Type B pancreatic cell (in vitro differentiated cells): ENCODE data around the gene SHE. TPM values are rescaled to one million over a fixed set of nuclear protein-coding genes. Genes with fewer than 3 reads are reported as not detected.

Experiments used
- DNase-seq: peaks from one replicate; pipeline ENCODE4 v3.0.0; 2021; ENCODE audit warnings: mixed read lengths; ENCODE audit not compliant: unreplicated experiment; ENCODE audit errors: extremely low spot score
- H3K27ac Mint-ChIP-seq: 2 replicates; pipeline ENCODE4 v1.8.0; 2021; ENCODE audit warnings: mild to moderate bottlenecking, mixed read lengths
- H3K27me3 Mint-ChIP-seq: 2 replicates; pipeline ENCODE4 v1.8.0; 2021; ENCODE audit warnings: mixed read lengths
- H3K36me3 Mint-ChIP-seq: 2 replicates; pipeline ENCODE4 v1.8.0; 2021; ENCODE audit warnings: mixed read lengths
- H3K4me1 Mint-ChIP-seq: one replicate; pipeline ENCODE4 v1.8.0; 2021; ENCODE audit warnings: mixed read lengths; ENCODE audit not compliant: unreplicated experiment
- H3K4me3 Mint-ChIP-seq: 2 replicates; pipeline ENCODE4 v1.8.0; 2021; ENCODE audit warnings: mild to moderate bottlenecking, mixed read lengths
- H3K9me3 Mint-ChIP-seq: 2 replicates; pipeline ENCODE4 v1.8.0; 2021; ENCODE audit warnings: mixed read lengths
- total RNA-seq: library from RNA; stranded (reverse); gene quantifications from 2 replicates; pipeline ENCODE4 v1.2.1, GENCODE V29; 2021; ENCODE audit warnings: low replicate concordance
- TF ChIP-seq, protein P1 (sequence below): fragments of 200-600 bp; sonication (generic); conservative IDR thresholded peaks from 2 replicates; pipeline ENCODE4 v1.5.0; 2021; ENCODE audit warnings: antibody characterized with exemption, mild to moderate bottlenecking

SHE gene
- total RNA-seq, 1 donor from 2014 or later, result 0.27 TPM

DNA sequence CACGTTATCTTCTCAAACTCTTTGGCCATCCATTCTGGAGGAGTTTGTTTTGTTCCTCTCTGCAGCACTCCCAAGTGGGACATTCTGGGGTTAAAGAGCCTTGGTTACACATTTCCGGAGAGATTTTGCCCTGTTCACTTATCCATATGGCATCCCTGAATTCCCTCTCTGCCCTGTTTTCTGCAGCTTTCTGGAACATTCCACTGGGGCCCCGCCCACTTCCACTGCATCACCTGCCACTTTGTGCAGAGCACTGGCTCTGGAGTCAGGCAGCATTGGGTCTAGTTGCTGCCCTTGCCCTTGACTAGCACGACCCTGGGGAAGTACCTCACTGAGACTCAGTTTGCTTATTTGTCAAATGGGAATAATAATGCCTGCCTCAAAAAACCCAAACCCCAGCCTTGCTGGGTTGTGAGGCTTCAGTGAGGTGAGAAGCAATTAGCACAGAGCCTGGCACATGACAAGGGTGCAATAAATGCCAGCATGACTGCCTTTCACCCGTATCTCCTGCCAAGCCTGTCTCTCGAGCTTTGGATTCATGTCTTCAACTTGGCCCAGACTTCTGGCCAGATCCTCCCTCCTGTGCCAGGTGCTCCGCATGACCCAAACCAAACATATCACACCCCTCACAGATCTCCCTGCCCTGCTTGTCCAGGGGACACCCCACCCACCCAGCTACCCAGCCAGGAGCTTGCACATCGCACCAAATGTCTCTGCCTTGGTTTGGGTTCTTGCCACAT, 58.8 kb downstream of the SHE start:
- H3K9me3 Mint-ChIP-seq, result no peaks in the 10 kb centered on the region
- no peak overlapping the region for H3K4me3 Mint-ChIP-seq
- H3K27ac Mint-ChIP-seq, result peak overlapping the region; percentile 23
- TF ChIP-seq, protein P1, sequence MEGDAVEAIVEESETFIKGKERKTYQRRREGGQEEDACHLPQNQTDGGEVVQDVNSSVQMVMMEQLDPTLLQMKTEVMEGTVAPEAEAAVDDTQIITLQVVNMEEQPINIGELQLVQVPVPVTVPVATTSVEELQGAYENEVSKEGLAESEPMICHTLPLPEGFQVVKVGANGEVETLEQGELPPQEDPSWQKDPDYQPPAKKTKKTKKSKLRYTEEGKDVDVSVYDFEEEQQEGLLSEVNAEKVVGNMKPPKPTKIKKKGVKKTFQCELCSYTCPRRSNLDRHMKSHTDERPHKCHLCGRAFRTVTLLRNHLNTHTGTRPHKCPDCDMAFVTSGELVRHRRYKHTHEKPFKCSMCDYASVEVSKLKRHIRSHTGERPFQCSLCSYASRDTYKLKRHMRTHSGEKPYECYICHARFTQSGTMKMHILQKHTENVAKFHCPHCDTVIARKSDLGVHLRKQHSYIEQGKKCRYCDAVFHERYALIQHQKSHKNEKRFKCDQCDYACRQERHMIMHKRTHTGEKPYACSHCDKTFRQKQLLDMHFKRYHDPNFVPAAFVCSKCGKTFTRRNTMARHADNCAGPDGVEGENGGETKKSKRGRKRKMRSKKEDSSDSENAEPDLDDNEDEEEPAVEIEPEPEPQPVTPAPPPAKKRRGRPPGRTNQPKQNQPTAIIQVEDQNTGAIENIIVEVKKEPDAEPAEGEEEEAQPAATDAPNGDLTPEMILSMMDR, result no peak
- H3K4me1 Mint-ChIP-seq, result peaks cover 16% of the 10 kb centered on the region
- DNase-seq, result no peak
- H3K36me3 Mint-ChIP-seq, result no peaks in the 10 kb centered on the region
- H3K27me3 Mint-ChIP-seq, result no peaks in the 10 kb centered on the region

DNA sequence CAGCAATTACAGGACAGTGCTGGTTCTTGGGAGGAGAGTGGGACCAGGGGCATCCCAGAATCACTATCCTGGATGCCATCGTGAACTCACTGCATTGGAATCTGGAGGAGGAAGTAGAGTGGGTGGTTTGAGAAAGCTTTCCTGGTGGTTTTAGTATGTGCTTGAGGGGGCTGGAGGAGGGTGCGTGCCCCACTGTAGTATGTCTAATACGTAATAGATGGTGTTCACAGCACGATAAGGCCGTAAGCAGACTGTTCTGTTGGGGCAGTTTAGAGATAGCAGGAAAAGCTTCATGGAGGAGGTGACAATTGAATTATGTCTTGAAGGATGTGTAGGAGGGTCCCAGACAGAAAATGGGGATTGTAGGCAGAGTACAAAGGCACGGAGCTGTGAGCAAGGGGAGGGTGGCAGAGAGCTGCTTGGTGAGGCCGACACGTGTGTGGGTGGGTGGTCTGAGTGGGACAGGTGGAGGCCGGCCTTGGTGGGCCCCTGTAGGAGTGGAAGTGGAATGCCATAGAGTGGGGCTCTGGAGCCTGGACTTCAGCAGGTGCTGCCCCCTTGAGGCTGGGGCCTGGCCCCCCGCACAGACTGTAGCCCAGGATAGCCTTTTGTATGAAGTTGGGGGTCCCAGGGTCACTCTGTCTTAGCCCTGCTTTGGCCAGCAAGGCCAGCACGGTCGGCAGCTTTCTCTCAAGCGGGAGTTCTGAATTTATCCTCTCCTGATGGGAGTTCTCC, 60.0 kb downstream of the SHE start:
- Mint-ChIP-seq H3K27me3 (no peaks in the 10 kb centered on the region), H3K4me1 (peaks cover 19% of the 10 kb centered on the region), H3K36me3 (no peaks in the 10 kb centered on the region), H3K9me3 (no peaks in the 10 kb centered on the region), H3K4me3 (no peak overlapping the region), H3K27ac (peak overlapping the region; percentile 15)
- TF ChIP-seq, protein P1, result peak; percentile 52
- DNase-seq, result no peak

DNA sequence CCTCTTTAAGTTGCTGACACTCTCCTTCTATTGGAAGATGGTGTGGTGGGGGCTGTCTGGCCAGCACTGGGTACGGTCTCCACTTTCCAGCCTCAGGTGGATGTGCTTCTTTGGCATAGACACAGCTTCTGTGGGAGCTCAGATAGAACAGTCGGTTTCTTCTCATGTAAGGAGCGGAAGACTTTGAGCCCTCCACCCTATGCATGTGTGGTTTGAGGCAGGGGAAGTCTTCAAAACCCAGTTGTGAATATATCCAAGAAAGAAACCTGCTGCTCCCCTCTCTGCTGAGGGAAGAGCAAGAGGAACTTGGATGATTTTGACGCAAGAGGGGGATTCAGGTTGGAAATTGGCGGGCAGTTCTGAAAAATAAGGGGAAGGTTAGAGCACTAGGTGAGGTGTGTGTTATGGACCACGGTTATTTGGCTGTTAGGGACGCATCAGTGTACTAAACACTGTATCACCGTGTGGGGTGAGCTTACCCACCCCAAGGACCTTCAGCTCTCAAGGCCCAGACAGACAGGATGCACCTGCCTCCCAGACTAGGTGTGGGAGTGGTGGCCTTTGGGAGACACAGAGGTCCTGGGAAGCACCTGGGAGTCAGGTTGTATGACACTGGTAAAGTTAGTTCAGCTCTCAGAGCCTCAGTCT, 60.8 kb downstream of the SHE start:
- Mint-ChIP-seq H3K4me1 (peaks cover 19% of the 10 kb centered on the region), H3K9me3 (no peaks in the 10 kb centered on the region), H3K27me3 (no peaks in the 10 kb centered on the region), H3K36me3 (no peaks in the 10 kb centered on the region), H3K27ac (no peak overlapping the region), H3K4me3 (no peak overlapping the region)
- no peak for DNase-seq
- TF ChIP-seq, protein P1, result no peak

DNA sequence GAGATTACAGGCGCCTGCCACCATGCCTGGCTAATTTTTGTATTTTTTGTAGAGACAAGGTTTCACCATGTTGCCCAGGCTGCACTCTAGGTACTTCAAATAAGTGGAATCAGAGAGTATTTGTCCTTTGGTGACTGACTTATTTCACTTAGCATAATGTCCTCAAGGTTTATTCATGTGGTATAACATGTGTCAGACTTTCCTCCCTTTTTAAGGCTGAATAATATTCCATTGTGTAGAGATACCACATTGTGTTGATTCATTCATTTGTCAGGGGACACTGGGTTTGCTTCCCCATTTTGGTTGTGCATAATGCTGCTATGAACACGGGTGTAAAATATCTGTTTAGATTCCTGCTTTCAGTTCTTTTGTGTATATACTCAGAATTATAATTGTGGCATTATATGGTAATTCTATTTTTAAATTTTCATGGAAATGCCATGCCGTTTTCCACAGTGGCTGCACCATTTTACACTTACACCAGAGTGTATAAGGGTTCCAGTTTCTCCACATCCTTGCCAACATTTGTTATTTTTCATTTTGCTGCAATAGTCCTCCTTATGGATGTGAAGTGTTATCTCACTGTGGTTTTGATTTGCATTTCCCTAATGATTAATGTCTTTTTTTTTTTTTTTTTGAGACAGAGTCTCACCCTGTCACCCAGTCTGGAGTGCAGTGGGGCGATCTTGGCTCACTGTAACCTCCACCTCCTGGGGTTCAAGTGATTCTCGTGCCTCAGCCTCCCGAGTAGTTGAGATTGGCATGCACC, 62.0 kb downstream of the SHE start:
- H3K27ac Mint-ChIP-seq, result peak overlapping the region; percentile 46
- H3K27me3 Mint-ChIP-seq, result no peaks in the 10 kb centered on the region
- no peak for DNase-seq
- H3K9me3 Mint-ChIP-seq, result no peaks in the 10 kb centered on the region
- TF ChIP-seq, protein P1, result no peak
- no peaks in the 10 kb centered on the region for H3K36me3 Mint-ChIP-seq
- H3K4me1 Mint-ChIP-seq, result peaks cover 19% of the 10 kb centered on the region
- no peak overlapping the region for H3K4me3 Mint-ChIP-seq

DNA sequence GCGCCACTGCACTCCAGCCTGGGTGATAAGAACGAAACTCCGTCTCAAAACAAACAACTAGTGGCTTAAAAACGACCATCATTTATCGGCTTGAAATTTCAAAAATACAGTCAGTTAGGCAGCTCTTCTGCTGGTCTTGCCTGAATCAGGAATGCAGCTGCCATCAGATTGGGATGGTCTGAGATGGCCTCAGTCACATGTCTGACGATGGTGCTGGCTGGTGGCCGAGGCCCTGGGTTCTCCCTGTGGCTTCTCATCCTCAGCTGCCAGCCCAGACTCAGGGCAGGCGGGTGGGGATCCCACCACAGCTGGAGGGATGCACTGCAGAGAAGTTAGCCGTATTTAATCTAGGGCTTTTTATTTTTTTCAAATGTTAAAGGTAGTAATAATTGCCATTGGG, 65.8 kb downstream of the SHE start:
- H3K4me3 Mint-ChIP-seq, result no peak overlapping the region
- H3K36me3 Mint-ChIP-seq, result no peaks in the 10 kb centered on the region
- no peaks in the 10 kb centered on the region for H3K27me3 Mint-ChIP-seq
- H3K9me3 Mint-ChIP-seq, result no peaks in the 10 kb centered on the region
- DNase-seq, result no peak
- no peak overlapping the region for H3K27ac Mint-ChIP-seq
- peaks cover 25% of the 10 kb centered on the region for H3K4me1 Mint-ChIP-seq
- TF ChIP-seq, protein P1, result no peak
